ENCODE results near the gene CDK15. TPM values are rescaled to one million over a fixed set of nuclear protein-coding genes. Genes with fewer than 3 reads are reported as not detected.

CDK15 gene
- total and polyA plus RNA-seq, 2 donors (not counting 1 experiment from before 2014, with no cell fraction given): not detected

- no peak for TF ChIP-seq CTCF (IDR thresholded peaks at IDR 0.05)
- no peak for TF ChIP-seq EZH2 (IDR thresholded peaks at IDR 0.05; ENCODE audit: borderline replicate concordance, insufficient read depth, low read depth, low read length, poor library complexity, severe bottlenecking)
- Histone ChIP-seq H3K4me1 (ENCODE audit: control insufficient read depth in 2 of 2, insufficient read depth in 2 of 2, low read length in 2 of 2) (no peaks in the 10 kb centered on the region), H4K20me1 (ENCODE audit: control insufficient read depth, insufficient read depth, low read length, poor library complexity, severe bottlenecking) (no peaks in the 10 kb centered on the region), H3K4me2 (replicated peaks; ENCODE audit: low read depth, low read length, poor library complexity, severe bottlenecking) (no peak overlapping the region), H3K9ac (ENCODE audit: low read length) (no peak overlapping the region), H2AFZ (ENCODE audit: insufficient read depth, low read depth, low read length, poor library complexity, severe bottlenecking) (no peak overlapping the region), H3K4me3 (ENCODE audit: control extremely low read depth in 1 of 5, extremely low read depth in 1 of 5, insufficient read depth in 1 of 5, low read depth in 2 of 5, low read length in 4 of 5) (no peak overlapping the region), H3K27me3 (replicated peaks in 1 of 4; ENCODE audit: control extremely low read depth in 1 of 4, control insufficient read depth in 3 of 4, insufficient read depth in 4 of 4, low read length in 3 of 4) (peaks cover 0 to 4% (median 0%) of the 10 kb centered on the region in 4 experiments), H3K79me2 (ENCODE audit: control insufficient read depth, insufficient read depth, low read length) (no peaks in the 10 kb centered on the region), H3K9me3 (ENCODE audit: control extremely low read depth in 1 of 3, control insufficient read depth in 2 of 3, insufficient read depth in 1 of 3, low read length in 2 of 3) (no peaks in the 10 kb centered on the region), H3K27ac (ENCODE audit: low read length in 2 of 2) (no peak overlapping the region), H3K36me3 (replicated peaks in 1 of 2; ENCODE audit: control extremely low read depth in 1 of 2, control insufficient read depth in 1 of 2, extremely low read depth in 1 of 2, insufficient read depth in 2 of 2, low read length in 1 of 2) (no peaks in the 10 kb centered on the region)
- CTCF ChIA-PET: interaction anchor here (2.3 kb wide), 1 partner anchor 13 kb away, joined by 15 read pairs; no protein-coding TSS in a partner anchor
- DNase-seq (no peak), ATAC-seq (ENCODE audit: low read depth) (no peak)
- POLR2A ChIA-PET: no interaction called here
- Mint-ChIP-seq H3K9me3 (ENCODE audit: insufficient read depth) (no peaks in the 10 kb centered on the region), H3K4me3 (no peak overlapping the region), H3K27me3 (peaks cover 16% of the 10 kb centered on the region), H3K27ac (no peak overlapping the region), H3K4me1 (no peaks in the 10 kb centered on the region)
- intact Hi-C loops (cut with micrococcal nuclease): no loop called here
Observed at GRCh38 chr2:201847481-201847880, 41.1 kb downstream of the CDK15 start.

- no peaks in the 10 kb centered on the region for H3K4me1 Mint-ChIP-seq
- H3K36me3 ChIP-seq (replicated peaks in 1 of 2; ENCODE audit: control extremely low read depth in 1 of 2, control insufficient read depth in 1 of 2, extremely low read depth in 1 of 2, insufficient read depth in 2 of 2, low read length in 1 of 2): no peaks in the 10 kb centered on the region
- H3K27me3 Mint-ChIP-seq: peaks cover 23% of the 10 kb centered on the region
- H3K27ac ChIP-seq (ENCODE audit: low read length in 2 of 2): no peak overlapping the region
- POLR2A ChIA-PET: no interaction called here
- TF ChIP-seq EZH2 (IDR thresholded peaks at IDR 0.05; ENCODE audit: borderline replicate concordance, insufficient read depth, low read depth, low read length, poor library complexity, severe bottlenecking) (no peak), CTCF (IDR thresholded peaks at IDR 0.05) (no peak)
- no peaks in the 10 kb centered on the region for H3K9me3 Mint-ChIP-seq (ENCODE audit: insufficient read depth)
- no peak overlapping the region for H3K4me2 ChIP-seq (replicated peaks; ENCODE audit: low read depth, low read length, poor library complexity, severe bottlenecking)
- no peaks in the 10 kb centered on the region for H3K4me1 ChIP-seq (ENCODE audit: control insufficient read depth in 2 of 2, insufficient read depth in 2 of 2, low read length in 2 of 2)
- DNase-seq (no peak), ATAC-seq (ENCODE audit: low read depth) (no peak)
- H3K79me2 ChIP-seq (ENCODE audit: control insufficient read depth, insufficient read depth, low read length): no peaks in the 10 kb centered on the region
- H3K9me3 ChIP-seq (ENCODE audit: control extremely low read depth in 1 of 3, control insufficient read depth in 2 of 3, insufficient read depth in 1 of 3, low read length in 2 of 3): no peaks in the 10 kb centered on the region
- H3K9ac ChIP-seq (ENCODE audit: low read length): no peak overlapping the region
- CTCF ChIA-PET: interaction anchor here (1.6 kb wide), 1 partner anchor 8 kb away, joined by 4 read pairs; no protein-coding TSS in a partner anchor
- peaks cover 0 to 7% (median 4%) of the 10 kb centered on the region in 4 experiments for H3K27me3 ChIP-seq (replicated peaks in 1 of 4; ENCODE audit: control extremely low read depth in 1 of 4, control insufficient read depth in 3 of 4, insufficient read depth in 4 of 4, low read length in 3 of 4)
- H3K4me3 ChIP-seq (ENCODE audit: control extremely low read depth in 1 of 5, extremely low read depth in 1 of 5, insufficient read depth in 1 of 5, low read depth in 2 of 5, low read length in 4 of 5): no peak overlapping the region
- no peak overlapping the region for H3K4me3 Mint-ChIP-seq
- intact Hi-C loops (cut with micrococcal nuclease): no loop called here
- H2AFZ ChIP-seq (ENCODE audit: insufficient read depth, low read depth, low read length, poor library complexity, severe bottlenecking): no peak overlapping the region
- H3K27ac Mint-ChIP-seq: no peak overlapping the region
- no peaks in the 10 kb centered on the region for H4K20me1 ChIP-seq (ENCODE audit: control insufficient read depth, insufficient read depth, low read length, poor library complexity, severe bottlenecking)
Observed at GRCh38 chr2:201852462-201852861, 46.1 kb downstream of the CDK15 start.

Measured in B cell (primary cell).